UCSD-AML1 (cell line): ENCODE results near the gene HDAC7.
A peak's percentile ranks its signal among the peaks of the same experiment; 100 is the strongest.
"Not testable (repeated sequence)": the region's sequence is repeated elsewhere in the genome, so short reads cannot be mapped to it uniquely, and the experiment has no call there.

ENCODE experiments used
- DNase-seq: peaks from one replicate; lab custom pipeline; 2025; ENCODE audit not compliant: unreplicated experiment; lab: John Stamatoyannopoulos, UW

The HDAC7 gene

DNA sequence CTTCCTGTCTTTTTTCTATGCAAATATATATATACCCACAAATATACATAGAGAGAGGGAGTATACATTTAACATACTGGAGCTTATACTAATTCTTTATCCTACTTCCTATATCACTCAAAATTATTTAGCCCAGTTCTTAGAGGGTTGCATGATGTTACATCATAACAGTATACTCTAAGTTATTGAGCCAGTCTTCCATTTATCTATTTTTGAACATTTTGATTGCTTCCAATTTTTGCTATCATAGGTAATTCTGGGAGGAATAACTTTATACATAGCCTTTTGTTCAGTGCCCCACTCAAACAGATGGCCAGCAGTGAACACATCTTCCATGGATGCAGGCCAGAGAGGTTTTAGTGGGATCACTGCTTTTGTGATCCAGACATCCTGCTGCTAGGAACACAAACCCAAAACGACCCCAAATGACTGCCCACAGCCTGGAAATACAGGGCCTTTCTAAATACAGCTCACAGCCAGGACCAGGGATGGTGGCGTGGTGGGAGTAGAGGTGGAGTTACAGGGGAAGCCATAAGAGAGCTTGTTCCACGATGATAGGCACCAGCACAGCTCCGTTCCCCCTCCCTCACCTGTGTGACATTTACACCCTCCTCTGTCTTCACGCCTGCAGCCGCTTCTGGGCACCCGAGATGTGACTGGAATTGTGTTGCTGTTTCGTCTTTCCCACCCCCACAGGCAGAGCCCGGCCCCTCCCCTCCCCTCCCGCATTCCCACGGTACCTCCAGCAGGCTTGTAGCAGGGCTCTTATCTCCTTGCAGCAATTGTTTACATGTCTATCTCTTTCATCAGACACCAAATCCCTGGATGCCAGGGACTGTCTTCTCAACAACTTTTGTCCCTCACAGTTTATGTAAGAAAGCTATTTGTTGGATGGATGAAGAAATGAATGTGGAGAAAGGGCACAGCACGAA lies 30.7 kb upstream of the HDAC7 start:
- no peak for DNase-seq

GRCh38 chr12:47849261-47849660 lies 29.6 kb upstream of the HDAC7 start:
- no peak for DNase-seq

DNA sequence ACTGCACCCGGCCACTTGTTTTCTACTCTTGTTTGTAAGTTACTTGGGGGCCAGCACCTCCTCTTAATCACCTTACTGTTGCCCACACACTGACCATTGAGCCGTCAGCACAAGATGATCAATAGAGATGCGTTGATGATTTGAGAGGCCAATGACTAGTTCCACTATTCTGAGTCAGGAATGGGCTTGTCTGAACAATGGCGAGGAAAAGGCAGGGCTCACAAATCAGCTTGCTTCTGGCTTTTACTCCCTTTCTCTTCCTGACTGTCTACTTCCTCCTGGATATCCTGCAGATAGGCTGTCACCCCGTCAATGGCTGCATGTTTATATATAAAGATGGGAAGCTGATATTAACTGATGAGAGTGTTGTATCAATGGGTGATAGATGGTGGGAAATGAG lies 29.1 kb upstream of the HDAC7 start:
- DNase-seq, result no peak

DNA sequence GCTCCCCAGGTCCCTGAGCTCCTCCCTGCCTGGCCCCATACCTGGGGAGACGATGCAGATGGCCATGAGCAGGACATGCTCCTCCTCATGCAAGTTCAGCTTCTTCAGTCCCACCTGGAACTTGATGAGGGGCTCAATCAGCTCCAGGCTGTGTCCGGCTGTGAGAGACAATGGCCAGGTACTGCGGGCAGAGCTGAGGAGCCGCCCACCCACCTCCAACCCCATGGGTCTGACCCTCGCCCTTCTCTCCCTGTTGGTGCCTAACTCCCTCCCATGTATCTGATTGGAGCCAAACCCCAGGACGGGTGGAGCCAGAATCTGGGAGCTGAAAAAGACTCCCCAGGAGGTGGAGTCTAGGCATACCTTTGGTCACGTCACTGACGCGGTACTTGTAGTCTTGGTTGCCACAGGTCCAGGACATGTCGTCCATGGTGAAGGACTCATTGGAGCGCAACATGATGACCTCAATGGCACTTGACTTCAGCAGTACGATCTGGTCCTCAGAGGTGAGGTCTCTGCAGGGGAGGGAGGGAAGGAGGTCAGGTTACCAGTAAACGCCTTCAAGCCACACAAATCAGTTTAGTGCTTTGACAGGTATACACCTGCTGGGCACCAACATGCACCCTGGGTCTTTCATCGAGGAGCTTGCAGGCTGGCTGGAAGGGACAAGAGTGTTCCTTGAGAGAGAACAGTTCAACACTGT lies 26.7 kb upstream of the HDAC7 start:
- no peak for DNase-seq

- DNase-seq, result no peak
Observed at GRCh38 chr12:47845081-47845480, 25.4 kb upstream of the HDAC7 start.

GRCh38 chr12:47844264-47845019 lies 24.7 kb upstream of the HDAC7 start:
- no peak for DNase-seq

DNA sequence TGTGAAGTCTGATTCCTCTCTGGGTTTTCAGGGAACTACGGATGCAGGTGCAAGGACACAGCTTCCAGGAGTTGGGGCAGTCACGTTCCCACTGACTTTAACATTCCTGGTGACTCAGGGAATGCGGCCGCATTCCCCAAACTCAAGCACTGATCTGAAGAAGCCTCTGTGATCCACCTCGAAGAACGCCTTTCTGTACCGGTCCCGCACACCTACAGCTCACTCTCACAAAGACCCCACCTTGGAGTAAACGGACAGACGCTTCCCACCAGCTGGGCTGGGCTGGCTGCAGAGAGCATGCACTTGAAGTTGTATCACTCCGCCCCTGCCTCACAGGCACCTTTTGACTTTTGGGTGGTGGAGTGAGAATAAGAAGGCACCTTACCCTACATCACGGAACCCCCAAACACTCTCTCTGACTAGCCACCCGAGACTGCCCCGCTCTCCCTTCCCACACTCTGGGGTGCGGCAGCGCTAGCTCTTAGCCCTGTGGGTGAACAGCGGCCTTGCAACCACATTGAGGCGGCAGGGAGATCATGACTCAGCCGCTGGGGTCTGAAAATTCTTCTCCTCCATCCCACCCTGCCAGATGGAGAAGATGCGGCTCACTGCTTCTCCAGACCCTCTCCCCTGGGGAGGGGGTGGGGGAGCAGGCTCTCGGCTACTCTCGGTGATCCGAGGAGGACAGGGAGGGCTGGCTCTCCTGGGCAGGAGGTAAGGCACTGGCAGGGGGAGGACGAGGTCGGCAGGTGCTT lies 23.7 kb upstream of the HDAC7 start:
- no peak for DNase-seq

GRCh38 chr12:47842543-47842942 lies 22.8 kb upstream of the HDAC7 start:
- DNase-seq, result not testable (repeated sequence)

DNA sequence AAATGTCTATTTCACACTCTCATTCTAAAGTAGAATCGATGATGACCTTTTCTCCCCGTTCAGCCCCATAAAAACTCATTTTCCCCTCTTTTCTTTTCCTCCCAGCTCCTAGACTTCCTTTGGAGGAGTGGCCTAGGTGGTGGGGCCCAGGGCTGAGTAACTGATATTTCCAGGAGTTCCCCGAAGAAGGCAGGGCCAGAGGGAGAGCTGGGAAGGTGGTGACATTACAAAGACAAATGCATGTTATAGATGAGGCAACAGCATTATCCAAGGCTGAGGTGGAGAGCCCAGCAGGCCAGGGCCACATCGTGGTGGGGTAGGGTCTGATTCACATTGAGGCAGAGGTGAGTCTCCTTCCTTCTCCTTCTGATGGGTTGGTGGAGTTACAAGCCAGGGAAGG lies 22.2 kb upstream of the HDAC7 start:
- DNase-seq, result no peak

- DNase-seq, result no peak
Observed at GRCh38 chr12:47841501-47841900, 21.8 kb upstream of the HDAC7 start.

- DNase-seq, result no peak
Observed at GRCh38 chr12:47840571-47840970, 20.9 kb upstream of the HDAC7 start.

- no peak for DNase-seq
Observed at GRCh38 chr12:47839214-47839876, 19.6 kb upstream of the HDAC7 start.

GRCh38 chr12:47838286-47838931 lies 18.7 kb upstream of the HDAC7 start:
- DNase-seq, result no peak

DNA sequence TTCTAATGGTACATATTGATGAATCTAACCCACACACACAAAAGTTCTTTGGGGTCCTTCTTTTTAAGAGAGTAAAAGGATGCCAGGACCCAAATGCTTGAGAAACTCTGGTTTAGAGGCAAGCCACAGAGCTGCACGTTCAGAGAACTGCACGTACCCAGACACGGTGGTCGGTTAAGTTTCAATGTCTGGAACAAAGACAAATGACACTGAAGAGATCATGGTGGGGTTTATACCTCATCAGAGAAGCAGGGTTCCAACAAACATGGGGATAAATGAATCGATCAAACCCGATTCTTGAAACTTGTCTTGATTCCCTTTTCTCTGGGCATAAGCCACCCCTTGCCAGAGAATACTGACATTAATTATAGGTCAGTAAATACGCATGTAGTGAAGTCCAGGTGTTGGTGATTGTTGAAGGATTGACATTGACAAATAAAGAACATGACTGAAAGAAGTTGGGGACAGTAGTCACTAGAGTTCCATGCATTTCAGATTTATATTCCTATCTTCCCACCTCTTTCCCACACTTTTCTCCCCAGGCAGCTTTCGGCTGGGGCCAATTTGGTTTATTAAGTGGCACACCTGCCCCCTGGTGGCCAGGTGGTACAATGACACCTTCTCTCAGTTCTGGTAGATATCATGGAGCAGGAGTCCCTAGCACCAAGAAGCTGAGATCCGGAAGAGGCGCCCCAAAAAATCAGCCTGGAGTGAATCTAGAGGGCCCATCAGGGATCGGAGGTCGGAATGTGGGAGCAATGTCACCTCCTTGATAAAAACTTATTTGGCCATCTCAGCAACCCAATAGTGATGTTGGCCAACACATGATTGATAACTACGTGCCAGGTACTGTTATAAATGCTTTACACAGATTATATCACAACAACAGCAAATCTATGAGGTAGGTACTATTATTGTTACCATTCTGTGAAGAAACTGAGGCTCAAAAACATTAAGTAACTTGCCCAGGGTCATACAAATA lies 17.8 kb upstream of the HDAC7 start:
- peak; percentile 52 for DNase-seq

- no peak for DNase-seq
Observed at GRCh38 chr12:47835831-47836155, 16.1 kb upstream of the HDAC7 start.

GRCh38 chr12:47835006-47835830 lies 15.5 kb upstream of the HDAC7 start:
- peak; percentile 31 for DNase-seq

GRCh38 chr12:47834199-47834903 lies 14.6 kb upstream of the HDAC7 start:
- peak; percentile 43 for DNase-seq
